Ovary (tissue), 3 donors: ENCODE results near the gene TMUB1.

ENCODE experiments used
- CTCF ChIP-seq, 3 donors: fragments of 450-650 bp in 2 of 3; fragments of 200-600 bp in 1 of 3; IDR thresholded peaks; one replicate each; pipeline versions ENCODE4 v1.5.1 to v1.8.0; 2016 to 2022; ENCODE audit warnings: antibody characterized with exemption in 3 of 3, mild to moderate bottlenecking in 1 of 3
- EP300 ChIP-seq: sonication (generic); formaldehyde crosslinking; IDR thresholded peaks from one replicate; pipeline ENCODE4 v1.6.1; 2017; ENCODE audit warnings: antibody characterized with exemption
- POLR2A ChIP-seq: fragments of 450-650 bp; IDR thresholded peaks from one replicate; pipeline ENCODE4 v1.6.1; 2017; ENCODE audit warnings: antibody characterized with exemption, mild to moderate bottlenecking, moderate library complexity
- donor health status: DM: no; HTN: no; CAD: no.

GRCh38 chr7:151119902-151120301 lies 36.6 kb upstream of the TMUB1 start:
- TF ChIP-seq CTCF (IDR thresholded peaks at IDR 0.05) (no peak), POLR2A (no peak), EP300 (no peak)
